HL-60 (cell line): ENCODE measurements around the gene KNSTRN.

Source experiments
- CTCF ChIP-seq: IDR thresholded peaks from one replicate; pipeline ENCODE4 v1.5.1; 2011; ENCODE audit warnings: low read length, control low read depth, inconsistent platforms; ENCODE audit not compliant: insufficient read depth
- REST ChIP-seq: IDR thresholded peaks from 2 replicates; pipeline ENCODE4 v1.6.1; 2012; ENCODE audit warnings: low read depth; ENCODE audit not compliant: insufficient replicate concordance

- TF ChIP-seq CTCF (no peak), REST (no peak)
These were observed 12.6 kb upstream of the KNSTRN start for GRCh38 chr15:40369971-40370370.
